ENCODE data around the gene SLC37A1.
A peak's percentile ranks its signal among the peaks of the same experiment; 100 is the strongest.

SLC37A1 gene

GRCh38 chr21:42574234-42575027, 60.8 kb downstream of the SLC37A1 start:
- TF ChIP-seq CTCF (IDR thresholded peaks at IDR 0.05; ENCODE audit: insufficient read depth, missing control alignments), result peak; percentile 26
- no peak for DNase-seq (ENCODE audit: insufficient read length, low spot score)
- FAIRE-seq, result no peak

DNA sequence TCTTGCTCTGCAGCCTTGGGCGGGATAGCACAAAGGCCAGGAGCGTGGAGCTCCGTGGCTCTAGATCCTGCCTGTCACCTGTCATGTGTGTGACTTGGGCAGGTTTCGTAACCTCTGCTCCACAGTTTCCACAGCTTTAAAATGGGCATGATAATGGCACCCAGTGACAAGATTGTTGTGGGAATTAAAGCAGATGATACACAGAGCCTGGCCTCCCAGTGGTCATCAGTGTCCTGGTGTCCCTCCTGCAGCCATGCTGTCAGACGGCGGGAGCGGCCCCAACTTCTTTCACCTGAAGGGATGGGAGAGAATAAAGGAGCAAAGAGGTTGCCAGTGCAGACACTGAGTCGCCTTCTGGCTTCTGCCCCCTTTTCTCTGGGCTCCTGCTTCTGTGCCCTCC, 61.5 kb downstream of the SLC37A1 start:
- no peak for TF ChIP-seq CTCF (IDR thresholded peaks at IDR 0.05; ENCODE audit: insufficient read depth, missing control alignments)
- FAIRE-seq (no peak), DNase-seq (ENCODE audit: insufficient read length, low spot score) (no peak)

- TF ChIP-seq CTCF (IDR thresholded peaks at IDR 0.05; ENCODE audit: insufficient read depth, missing control alignments), result no peak
- no peak for FAIRE-seq
- no peak for DNase-seq (ENCODE audit: insufficient read length, low spot score)
These were observed 63.0 kb downstream of the SLC37A1 start for GRCh38 chr21:42576639-42577038.

GRCh38 chr21:42578034-42578433, 64.4 kb downstream of the SLC37A1 start:
- FAIRE-seq, result no peak
- TF ChIP-seq CTCF (IDR thresholded peaks at IDR 0.05; ENCODE audit: insufficient read depth, missing control alignments), result no peak
- no peak for DNase-seq (ENCODE audit: insufficient read length, low spot score)

GRCh38 chr21:42578761-42579415, 65.2 kb downstream of the SLC37A1 start:
- no peak for DNase-seq (ENCODE audit: insufficient read length, low spot score)
- FAIRE-seq, result no peak
- TF ChIP-seq CTCF (IDR thresholded peaks at IDR 0.05; ENCODE audit: insufficient read depth, missing control alignments), result no peak

DNA sequence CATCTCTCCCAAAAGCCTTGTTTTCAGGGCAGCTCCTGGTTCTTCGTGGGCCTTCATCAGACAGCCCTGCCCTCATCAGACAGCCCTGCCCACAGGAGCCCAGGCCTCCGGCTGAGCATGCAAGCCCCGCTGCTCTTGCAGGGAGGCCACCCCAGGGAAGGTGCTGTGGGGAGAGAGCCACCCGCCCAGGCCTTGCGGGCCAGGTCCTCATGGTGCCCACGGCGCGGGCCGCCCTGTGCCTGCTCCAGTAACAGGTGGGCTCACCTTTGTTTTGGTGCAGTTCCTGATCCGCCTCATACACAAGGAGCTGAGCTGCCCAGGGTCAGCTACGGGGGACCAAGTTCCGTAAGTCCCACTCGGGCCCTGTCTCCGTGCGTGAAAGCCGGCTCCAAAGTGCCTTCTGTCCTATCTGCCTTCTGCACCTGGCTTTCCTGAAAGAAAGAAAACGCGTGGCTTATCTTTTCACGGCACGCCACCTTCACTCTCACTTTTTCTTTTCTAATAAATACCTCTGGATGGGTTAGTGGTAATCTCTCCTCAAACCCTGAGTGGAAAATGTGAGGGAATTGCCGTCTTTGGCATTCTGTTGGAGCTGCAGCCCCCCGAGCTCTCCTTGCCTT, 65.9 kb downstream of the SLC37A1 start:
- FAIRE-seq (no peak), DNase-seq (ENCODE audit: insufficient read length, low spot score) (no peak)
- TF ChIP-seq CTCF (IDR thresholded peaks at IDR 0.05; ENCODE audit: insufficient read depth, missing control alignments), result no peak

Measured in D721Med (cell line).